Stimulated activated CD4-positive, alpha-beta T cell treated with anti-CD3 and anti-CD28 coated beads, TNF-alpha, amount 100 ng/mL, for 48 hours (primary cell): Measurements from ENCODE around the gene SLC13A5.
A peak's percentile ranks its signal among the peaks of the same experiment; 100 is the strongest.
"Not testable (repeated sequence)": the region's sequence is repeated elsewhere in the genome, so short reads cannot be mapped to it uniquely, and the experiment has no call there.

Source experiments
- DNase-seq, 3 donors: peaks; one replicate each; pipeline ENCODE4 v3.0.0-alpha.2; 2020; ENCODE audit warnings: low read depth in 3 of 3

SLC13A5 gene

DNA sequence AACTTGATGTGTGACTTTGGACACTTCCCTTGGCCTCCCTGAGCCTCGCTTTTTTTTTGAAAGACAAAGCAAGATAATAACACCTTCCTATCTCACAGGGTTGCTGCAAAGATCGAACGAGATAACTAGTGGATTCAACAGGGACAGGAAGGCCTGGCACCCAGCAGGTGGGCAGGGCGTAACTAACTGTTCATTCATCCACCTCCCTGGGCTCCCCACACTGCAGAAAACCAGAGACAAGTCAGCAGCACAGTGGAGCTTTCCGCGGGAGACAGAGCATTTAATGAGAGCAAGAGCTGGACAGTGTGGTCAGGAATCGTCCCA is 28.7 kb downstream of the SLC13A5 start:
- no peak for DNase-seq

DNA sequence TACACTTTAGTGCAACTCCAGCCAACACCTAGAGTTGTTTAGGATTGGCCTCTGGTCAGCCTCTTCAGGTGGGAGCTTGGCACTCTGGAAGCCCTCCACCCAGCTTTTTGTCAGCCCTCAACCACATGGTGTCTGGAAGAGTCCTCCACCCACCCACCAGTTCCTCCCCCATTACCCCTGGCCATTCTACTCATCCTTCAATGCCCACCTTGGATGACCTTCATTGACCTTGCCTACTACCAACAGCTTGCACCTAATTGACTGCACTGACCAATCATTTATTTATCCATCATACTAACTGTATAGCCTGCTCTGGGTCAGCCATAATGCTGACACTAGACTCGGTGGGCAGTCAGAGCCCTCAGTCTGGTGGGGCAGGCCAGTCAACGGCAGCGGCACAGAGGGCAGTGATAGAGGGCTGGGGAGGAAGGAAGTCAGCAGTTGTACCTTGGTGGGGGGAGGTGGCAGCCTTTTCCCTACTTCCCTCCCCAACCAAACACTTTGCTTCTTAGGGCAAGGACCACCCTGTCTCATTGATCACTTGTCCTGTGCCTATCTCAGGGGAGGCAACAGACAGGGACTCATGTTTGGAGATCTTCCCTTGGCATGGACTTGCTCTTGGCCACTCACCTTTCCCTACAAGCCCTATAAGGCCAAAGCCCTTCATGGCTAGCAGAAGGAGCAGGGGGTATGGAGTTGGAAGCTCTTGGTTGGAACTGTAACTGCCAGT is 29.3 kb downstream of the SLC13A5 start:
- DNase-seq, result no peak

DNA sequence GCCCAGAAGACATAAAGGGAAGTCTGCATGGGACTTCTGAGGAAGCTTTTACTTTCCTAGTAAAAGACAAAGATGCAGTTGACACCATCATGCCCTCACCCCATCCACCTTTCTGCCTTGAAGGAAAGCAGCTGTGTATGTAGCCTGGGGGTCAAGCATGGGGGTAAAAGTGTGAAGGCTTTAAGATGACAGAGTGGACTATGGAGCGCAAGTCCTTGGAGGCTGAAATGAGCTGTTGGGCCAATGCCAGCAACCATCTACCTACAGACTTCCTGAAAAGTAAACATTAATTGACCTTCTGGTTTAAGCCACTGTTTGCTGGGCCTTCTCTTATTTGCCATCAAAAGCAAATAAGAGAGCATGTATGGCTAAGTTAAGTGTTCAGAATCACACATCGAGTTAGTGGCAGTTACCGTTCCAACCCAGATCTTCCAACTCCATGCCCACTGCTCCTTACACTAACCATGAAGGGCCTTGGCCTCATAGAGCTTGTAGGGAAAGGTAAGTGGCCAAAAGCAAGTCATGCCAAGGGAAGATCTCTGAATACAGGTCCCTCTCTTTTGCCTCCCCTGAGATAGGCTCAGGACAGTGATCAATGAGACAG is 30.0 kb downstream of the SLC13A5 start:
- no peak for DNase-seq

DNA sequence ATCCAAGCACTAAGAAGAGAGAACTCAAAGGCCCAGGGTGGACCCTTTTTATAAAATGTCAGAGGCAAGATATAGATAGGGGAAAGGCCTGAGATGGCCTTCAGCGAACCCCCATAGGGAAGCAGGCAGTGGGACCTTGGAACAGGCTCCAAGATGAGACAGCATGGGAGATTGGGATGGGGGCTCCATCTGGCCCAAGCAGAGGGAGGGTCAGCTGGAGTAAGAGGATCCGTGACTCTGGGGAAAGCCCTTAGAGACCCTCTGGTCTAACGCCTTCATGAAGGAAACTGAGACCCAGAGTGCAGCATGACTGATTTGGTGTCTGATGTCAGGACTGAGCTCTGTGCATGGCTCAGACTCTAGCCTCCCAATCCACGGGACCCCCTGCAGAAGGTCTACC is 30.8 kb downstream of the SLC13A5 start:
- no peak for DNase-seq

DNA sequence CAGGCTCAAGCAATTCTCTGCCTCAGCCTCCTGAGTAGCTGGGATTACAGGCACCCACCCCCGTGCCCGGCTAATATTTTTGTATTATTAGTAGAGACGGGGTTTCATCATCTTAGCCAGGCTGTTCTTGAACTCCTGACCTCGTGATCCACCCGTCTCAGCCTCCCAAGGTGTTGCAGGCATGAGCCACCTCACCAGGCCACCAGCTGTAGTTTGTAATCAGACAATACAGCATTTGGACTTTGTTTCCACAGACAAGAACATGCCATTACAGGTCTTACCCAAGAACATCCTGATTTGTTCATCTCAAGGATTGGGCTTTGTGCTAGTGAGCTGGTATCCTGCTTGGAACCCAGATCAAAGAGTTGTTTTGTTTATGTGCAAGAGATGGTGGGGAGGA is 31.5 kb downstream of the SLC13A5 start:
- no peak for DNase-seq

DNA sequence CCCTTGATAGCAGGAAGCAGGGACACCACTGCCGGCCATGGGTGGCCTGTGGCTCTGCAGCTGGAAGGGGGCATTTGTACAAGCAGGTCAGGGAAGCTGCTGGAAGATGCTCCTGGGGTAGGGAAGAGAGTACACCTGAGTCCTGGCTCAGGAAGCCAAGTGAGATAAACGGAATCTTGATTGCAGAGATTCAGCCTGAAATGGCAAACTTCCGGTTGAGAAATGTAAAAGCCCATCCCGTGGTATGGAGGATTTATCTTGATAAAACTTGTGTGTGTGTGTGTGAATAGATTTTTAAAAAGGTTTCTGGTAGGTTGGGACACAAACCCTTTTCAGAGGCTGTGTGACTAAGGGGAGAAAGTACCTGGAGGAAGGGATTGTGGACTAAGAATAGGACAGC is 32.0 kb downstream of the SLC13A5 start:
- DNase-seq, result no peak

DNA sequence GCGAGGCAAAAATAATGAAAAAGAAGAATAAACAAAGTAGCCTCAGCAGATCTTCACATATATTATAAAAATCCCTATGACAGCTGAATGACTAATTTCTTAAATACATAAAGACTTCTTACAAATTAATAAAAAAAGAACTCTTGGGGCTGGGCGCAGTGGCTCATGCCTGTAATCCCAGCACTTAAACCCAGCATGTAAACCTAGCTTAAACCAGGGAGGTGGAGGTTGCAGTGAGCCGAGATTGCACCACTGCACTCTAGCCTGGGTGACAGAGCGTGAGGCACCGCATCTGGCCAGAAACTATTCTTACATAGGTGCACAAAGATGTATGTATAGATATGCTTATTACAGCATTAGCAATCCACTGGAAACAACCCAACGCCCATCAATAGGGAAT is 33.9 kb downstream of the SLC13A5 start:
- DNase-seq, result no peak

DNA sequence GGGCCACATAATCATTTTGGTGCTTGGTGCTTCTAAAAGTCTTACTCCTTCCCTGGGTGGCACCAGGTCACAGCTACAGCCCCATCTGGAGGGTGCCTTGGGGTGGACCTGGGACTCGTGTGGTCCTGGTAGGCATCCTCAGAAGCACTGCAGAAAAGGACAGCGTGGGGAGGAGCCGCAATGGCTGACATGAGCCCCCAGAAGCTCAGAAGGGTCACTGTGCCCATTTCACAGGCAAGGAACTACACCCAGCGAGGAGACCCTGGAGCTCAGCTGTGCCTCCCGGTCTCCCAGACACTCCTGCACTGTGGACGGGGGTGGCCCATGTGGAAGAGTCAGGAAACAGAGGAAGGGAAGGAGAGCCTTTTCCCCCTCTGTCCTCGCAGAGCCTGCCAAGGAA is 35.2 kb downstream of the SLC13A5 start:
- no peak for DNase-seq

DNA sequence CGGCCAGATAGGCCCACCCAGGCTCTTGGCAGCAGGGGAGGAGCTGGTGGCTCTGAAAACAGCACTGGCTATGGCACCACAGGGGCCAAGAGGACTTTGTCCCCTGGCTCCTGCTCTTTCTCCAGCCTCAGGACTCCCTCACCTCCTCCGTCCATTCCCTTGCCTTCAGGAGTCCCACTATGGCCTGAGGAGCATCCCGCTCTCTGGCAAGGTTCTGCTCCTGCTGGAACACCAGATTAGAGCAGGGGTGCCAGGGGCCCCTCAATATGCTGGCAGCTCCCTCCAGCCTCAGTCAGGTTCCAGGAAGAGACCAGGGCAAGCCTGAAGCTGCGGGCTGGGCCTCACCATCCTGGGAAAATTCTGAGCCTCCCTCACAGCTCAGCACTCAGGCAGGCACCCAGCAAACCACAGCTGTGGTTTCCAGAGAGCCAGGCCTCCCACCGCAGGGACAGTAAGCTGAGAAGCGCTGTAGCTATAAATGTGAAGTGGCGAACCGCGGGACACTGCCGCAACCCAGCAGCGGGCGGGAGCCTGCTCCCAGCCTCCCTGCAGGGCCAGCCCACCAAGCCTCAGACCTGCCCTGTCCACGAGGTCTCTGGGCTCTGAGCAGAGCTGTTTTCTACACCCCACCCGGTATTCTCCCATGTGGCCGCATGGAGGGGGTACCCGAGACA is 35.9 kb downstream of the SLC13A5 start:
- DNase-seq, result no peak

DNA sequence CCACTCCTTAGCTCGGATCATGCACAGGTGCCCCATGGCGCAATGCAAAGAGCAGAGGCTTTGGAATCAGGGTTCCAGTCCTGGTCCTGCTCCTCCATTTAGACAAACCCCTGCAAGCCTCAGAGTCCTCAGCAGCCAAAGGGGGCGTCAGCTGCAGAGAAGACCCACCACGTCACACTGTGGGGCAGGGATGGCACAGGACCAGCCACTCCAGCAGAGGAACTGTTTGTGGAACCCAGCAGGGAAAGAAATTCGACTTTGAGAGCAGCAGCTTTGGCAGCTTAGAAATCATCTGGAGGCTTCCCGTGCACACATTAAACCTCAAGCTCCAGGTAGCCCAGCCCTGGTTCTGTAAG is 36.4 kb downstream of the SLC13A5 start:
- DNase-seq, result no peak

DNA sequence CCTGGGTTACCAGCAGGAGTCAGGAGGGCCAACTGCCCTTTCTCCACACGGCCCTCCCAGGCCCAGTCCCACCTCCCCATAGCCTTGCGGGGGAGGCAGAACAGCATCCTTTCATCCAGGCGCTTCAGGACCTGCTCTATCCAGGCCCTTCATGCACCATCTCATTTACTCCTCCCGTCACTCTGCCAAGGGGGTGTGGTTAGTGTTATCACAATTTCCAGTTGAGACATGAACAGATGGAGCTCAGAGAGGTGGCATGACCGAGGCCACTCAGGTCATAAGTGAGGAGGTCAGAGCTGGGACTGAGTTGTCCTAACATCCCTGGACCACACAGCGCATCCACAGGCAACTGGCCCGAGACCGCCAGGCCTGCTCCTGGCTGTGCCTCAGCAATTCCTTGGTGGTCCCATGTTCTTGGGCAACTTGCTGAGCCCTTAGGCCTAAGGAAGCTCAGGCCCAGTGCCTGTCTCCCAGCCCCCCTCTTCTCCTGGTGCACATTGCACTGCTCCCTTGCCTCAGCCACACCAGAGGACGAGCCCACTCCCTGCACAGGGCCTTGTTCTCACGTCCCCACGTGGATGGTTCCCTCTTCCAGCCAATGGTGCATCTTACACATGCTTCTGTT is 37.9 kb downstream of the SLC13A5 start:
- no peak for DNase-seq

DNA sequence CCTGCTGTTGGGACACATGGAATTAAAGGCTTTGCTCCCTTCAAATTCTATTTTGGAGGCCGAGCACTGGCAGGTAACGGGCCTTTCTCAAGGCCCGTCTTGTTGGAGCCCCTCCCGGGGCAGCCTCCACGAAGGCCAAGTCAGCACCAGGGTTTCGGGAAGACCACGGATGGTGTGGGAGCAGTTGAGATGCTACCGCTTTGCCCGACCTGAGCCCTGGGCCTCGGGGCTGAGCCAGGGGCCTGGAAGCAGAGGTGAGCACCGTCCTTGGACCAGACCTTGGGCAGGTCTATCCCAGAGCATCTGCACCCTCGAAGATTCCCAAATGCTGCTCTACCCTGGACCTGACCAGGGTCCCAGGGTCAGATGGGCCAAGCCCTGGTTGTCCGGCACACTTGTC is 38.6 kb downstream of the SLC13A5 start:
- no peak for DNase-seq

DNA sequence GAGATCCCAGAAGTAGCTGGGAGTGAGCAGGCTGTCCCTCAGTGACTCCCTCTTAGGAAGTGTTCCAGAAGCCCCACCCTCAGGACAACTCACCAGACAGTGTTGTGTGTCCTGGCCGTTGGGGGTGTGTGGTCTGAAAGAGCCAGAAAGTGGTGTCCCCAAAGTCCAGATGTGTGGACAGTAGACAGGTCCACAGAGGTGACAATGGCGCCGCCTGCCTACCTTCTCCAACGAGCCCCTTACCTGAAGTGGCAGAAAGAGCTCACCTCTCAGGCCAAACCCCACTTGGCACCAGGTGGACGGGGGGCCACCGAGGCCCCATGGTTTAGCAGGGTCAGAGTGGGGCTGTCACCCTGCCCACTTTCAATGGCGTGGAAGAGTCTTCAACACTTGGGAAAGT is 41.7 kb downstream of the SLC13A5 start:
- DNase-seq, result no peak

DNA sequence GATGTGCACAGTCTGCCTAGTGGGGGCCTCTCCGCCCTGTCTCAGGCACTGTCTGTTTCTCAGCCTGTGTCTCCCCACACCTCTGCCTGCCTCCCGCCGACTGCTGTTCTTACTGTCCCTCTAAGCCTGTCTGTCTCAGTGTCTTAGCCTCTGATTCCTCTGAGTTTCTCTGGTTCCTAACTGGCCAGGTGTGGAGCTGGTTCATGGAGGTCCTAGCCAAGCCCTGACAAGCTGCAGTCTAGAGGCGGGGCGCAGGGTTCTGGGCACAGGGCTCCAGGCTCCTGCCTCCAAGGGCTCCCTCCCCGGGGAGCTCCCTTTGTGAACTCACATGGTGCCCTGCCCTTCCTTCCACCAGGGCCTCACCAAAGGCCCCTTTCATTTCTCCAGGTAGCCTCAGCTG is 42.2 kb downstream of the SLC13A5 start:
- no peak for DNase-seq

DNA sequence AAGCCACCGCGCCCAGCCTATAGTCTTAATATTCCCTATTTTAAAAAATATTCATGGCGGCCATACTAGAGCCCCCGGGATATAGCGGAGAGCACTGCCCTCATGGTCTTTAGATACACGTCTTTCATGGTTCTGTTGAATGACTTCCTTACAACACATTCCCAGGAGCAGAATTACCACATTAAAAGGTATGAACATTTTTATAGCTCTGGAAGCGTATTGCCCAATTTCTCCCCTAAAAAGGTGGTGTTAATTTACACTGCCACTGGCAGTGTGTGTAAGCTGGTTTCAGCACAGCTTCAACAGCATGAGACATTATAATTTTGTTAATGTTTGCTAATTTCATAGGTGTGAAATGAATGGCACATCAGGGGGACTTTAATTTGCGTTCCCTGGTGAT is 42.6 kb downstream of the SLC13A5 start:
- no peak for DNase-seq

DNA sequence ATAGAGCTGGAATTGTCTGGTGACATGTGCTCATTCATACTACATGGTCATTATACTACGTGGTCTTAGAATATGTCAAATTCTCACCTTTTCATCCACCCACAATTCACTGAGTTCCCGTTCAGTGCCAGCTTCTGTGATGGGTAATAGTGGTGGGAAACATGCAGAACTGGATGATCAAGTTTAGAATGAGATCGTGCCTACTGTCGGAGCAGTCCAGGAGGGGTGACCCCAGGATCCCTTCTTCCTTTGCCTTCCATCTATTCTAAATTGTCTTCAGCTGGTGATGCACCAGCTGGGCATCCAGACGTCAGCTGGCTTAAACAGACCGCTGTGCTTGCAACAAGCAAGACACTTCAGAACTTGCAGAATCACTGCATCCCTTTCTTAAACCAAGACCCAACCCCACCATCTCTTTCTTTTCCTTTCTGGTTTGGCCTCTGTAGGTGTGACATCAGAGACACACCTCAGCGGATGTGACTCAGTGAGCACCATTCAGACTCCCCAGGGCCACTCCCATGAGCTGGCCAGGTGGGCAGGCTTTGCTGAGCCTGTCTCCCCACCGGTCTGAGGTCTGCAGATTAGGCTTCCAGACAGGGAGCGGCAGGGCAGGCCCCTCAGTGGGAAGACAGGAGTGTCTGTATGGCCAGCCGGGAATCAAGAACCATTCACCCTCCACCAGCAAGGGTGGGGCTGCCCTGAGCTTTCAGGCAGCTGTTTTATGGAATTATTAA is 43.5 kb downstream of the SLC13A5 start:
- no peak for DNase-seq

DNA sequence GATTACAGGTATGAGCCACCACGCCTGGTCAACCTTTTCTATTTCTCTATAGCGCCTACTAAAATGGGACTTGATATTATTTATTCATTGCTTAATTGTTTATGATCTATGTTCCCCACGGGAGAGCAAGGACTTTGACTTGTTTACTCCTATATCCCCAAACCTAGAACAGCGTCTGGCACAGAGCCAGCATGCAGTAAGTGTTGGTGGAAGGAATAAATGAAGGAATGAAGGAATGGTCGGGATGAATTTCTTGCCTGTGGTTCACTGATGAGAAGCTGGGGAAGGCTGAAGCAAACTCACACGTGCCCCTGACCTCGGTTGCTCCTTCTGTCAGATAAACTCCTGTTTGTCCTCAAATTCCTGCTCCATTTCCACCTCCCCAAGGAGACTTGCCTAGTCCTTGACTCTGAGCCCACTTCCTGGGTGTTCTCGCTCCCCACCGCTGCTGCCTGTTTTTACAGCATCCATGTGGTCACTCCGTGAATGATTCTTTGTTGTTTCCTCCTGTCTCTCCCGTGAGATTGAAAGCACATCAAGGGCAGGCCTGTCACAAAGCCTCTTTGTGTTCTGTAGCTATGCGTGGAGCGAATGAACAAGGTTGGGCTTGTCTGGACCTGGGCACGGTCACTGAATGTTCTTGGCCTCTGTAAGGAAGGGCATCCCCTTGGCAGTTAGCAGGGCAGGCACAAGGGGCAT is 44.3 kb downstream of the SLC13A5 start:
- no peak for DNase-seq

DNA sequence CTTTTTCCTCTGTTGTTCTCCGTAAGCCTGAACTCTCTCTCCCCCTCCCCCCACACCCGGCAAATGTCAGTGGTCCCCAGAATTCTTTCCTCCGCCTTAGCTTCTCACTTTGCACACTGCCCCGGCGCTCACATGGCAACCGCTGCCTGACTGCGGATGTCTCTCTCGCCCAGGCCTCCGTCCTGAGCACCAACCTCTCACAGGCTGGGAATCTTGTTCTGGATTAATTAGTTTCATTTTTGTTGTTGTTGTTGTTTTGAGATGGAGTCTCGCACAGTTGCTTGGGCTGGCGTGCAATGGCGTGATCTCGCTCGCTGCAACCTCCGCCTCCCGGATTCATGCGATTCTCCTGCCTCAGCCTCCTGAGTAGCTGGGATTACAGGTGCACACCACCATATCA is 45.0 kb downstream of the SLC13A5 start:
- no peak for DNase-seq

DNA sequence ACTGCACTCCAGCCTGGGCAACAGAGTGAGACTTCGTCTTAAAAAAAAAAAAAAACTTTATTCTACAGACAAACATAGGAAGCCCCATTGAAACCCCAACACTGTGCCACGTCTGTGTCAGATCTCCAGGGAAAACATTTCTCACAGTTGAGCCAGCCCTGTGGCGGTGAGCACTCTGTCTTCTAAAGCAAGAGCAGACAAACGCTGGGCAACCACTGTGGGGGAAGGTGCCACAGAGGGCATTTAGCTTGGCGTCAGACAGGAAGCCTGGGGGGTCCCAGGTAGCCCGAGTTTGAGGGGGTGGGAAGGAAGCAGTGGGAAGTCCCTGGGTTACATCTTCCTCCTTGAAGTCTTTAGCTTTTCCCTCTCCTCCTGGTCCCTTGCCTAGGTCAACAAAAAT is 45.7 kb downstream of the SLC13A5 start:
- DNase-seq, result no peak

DNA sequence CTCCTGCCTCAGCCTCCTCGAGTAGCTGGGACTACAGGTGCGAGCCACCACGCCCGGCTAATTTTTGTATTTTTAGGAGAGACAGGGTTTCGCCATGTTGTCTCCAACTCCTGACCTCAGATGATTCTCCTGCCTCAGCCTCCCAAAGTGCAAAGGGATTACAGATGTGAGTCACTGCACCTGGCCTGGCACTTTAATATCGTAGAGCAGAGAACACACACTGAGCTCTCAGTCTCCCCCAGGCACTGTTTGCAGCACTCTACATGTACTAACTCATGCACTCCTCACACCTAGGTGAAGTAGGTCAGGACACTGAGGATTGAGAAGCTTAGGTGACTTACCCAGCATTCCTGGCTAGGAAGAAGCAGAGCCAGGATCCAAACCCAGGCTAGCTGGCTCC is 46.6 kb downstream of the SLC13A5 start:
- no peak for DNase-seq

DNA sequence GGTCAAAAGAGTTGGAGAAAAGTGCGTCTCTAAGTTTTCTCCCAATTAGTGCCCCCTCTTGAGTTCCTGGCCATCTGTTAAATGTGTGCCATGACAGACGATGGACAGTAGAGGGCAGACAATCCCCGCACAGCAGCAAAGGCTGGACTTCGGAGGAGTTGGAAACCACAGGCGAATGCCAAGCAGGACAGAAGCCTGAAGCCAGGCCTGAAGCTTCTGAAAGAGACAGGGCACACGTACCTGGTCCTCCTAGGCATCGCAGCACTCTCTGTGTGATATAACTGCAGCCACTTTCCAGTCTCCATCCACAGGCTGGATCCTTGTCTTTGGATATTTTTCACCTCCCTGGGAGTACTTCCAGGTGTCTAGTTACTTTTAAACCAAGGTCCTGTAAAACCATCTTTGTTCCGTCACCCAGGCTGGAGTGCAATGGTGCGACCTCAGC is 47.1 kb downstream of the SLC13A5 start:
- peak in 1 of 3 donors; percentile 32 for DNase-seq

DNA sequence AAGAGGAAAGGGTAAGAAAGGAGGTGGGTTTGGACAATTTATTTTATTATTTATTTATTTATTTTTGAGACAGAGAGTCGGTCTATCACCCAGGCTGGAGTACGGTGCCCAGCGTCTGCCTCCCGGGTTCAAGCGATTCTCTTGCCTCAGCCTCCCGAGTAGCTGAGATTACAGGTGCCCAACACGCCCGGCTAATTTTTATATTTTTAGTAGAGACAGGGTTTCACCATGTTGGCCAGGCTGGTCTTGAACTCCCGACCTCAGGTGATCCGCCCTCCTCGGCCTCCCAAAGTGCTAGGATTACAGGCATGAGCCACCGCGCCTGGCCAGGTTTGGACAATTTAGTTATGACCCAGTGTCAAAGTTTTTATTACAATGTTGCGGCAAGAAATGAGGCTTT is 50.0 kb downstream of the SLC13A5 start:
- not testable (repeated sequence) for DNase-seq
